ENCODE measurements around the gene URB2.

DNA sequence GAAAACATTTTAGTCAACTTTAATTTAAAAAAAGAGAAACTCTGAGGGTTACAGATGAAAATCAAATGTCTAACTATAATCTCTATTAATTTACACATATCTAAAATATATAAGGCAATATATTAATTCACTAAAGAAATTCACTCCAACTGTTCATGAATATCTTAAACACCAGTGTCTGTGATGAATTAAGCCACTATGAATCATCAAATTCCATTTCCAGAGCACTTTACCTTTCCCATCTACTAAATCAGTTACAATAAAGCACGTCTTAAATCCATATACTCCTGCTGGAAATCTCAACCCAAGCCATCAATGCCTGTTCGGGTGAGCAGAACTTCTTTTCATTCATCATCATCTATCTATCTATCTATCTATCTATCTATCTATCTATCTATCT, 4.4 kb upstream of the URB2 start:
- TF ChIP-seq, protein P1, sequence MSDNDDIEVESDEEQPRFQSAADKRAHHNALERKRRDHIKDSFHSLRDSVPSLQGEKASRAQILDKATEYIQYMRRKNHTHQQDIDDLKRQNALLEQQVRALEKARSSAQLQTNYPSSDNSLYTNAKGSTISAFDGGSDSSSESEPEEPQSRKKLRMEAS (IDR thresholded peaks at IDR 0.05): no peak
- TF ChIP-seq, protein P2, sequence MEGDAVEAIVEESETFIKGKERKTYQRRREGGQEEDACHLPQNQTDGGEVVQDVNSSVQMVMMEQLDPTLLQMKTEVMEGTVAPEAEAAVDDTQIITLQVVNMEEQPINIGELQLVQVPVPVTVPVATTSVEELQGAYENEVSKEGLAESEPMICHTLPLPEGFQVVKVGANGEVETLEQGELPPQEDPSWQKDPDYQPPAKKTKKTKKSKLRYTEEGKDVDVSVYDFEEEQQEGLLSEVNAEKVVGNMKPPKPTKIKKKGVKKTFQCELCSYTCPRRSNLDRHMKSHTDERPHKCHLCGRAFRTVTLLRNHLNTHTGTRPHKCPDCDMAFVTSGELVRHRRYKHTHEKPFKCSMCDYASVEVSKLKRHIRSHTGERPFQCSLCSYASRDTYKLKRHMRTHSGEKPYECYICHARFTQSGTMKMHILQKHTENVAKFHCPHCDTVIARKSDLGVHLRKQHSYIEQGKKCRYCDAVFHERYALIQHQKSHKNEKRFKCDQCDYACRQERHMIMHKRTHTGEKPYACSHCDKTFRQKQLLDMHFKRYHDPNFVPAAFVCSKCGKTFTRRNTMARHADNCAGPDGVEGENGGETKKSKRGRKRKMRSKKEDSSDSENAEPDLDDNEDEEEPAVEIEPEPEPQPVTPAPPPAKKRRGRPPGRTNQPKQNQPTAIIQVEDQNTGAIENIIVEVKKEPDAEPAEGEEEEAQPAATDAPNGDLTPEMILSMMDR (IDR thresholded peaks at IDR 0.05; ENCODE audit: low read depth, low read length, missing input control): no peak
- TF ChIP-seq FOXA1 (IDR thresholded peaks at IDR 0.05): no peak
- TF ChIP-seq YY1 (IDR thresholded peaks at IDR 0.05): no peak
- no peak for TF ChIP-seq GABPA (IDR thresholded peaks at IDR 0.05 in 1 of 2, conservative IDR thresholded peaks at IDR 0.05 in 1 of 2)
- TF ChIP-seq RAD21 (IDR thresholded peaks at IDR 0.05): no peak

All from liver (tissue), 3 donors.